ENCODE results near the gene TSLP. TPM values are rescaled to one million over a fixed set of nuclear protein-coding genes. Genes with fewer than 3 reads are reported as not detected.

Gene TSLP
- total RNA-seq, 1 donor from 2014 or later: not detected

DNA sequence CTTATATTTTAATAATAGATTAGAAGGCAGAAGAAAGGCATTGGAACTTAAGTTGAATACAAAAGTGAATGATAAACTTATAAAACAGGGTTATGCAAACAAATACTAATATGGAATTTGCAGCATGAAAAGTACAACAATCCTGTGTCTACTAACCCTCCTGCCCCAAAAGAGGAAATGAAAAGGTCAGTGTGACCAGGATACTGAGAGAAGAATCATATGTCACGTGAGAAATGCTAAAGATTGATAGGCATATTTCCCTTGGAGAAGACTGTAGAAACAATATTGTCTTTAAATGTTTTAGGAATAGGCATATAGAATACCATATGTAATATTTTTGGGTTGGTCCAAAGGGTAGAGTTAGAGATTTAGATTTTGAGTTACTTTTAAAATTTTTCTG lies 24.5 kb downstream of the TSLP start:
- H3K9me3 Mint-ChIP-seq (ENCODE audit: low read depth): peaks cover 3% of the 10 kb centered on the region
- no peak overlapping the region for H3K27ac Mint-ChIP-seq
- H3K36me3 Mint-ChIP-seq (ENCODE audit: insufficient read depth): peaks cover 8% of the 10 kb centered on the region
- peaks cover 14% of the 10 kb centered on the region for H3K4me1 Mint-ChIP-seq (ENCODE audit: low read depth)
- H3K27me3 Mint-ChIP-seq: no peaks in the 10 kb centered on the region
- TF ChIP-seq, protein P1, sequence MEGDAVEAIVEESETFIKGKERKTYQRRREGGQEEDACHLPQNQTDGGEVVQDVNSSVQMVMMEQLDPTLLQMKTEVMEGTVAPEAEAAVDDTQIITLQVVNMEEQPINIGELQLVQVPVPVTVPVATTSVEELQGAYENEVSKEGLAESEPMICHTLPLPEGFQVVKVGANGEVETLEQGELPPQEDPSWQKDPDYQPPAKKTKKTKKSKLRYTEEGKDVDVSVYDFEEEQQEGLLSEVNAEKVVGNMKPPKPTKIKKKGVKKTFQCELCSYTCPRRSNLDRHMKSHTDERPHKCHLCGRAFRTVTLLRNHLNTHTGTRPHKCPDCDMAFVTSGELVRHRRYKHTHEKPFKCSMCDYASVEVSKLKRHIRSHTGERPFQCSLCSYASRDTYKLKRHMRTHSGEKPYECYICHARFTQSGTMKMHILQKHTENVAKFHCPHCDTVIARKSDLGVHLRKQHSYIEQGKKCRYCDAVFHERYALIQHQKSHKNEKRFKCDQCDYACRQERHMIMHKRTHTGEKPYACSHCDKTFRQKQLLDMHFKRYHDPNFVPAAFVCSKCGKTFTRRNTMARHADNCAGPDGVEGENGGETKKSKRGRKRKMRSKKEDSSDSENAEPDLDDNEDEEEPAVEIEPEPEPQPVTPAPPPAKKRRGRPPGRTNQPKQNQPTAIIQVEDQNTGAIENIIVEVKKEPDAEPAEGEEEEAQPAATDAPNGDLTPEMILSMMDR (IDR thresholded peaks at IDR 0.05; ENCODE audit: unreplicated experiment): no peak
- H3K4me3 Mint-ChIP-seq (ENCODE audit: low read depth): no peak overlapping the region
- no peak for DNase-seq (ENCODE audit: low spot score, unreplicated experiment)

DNA sequence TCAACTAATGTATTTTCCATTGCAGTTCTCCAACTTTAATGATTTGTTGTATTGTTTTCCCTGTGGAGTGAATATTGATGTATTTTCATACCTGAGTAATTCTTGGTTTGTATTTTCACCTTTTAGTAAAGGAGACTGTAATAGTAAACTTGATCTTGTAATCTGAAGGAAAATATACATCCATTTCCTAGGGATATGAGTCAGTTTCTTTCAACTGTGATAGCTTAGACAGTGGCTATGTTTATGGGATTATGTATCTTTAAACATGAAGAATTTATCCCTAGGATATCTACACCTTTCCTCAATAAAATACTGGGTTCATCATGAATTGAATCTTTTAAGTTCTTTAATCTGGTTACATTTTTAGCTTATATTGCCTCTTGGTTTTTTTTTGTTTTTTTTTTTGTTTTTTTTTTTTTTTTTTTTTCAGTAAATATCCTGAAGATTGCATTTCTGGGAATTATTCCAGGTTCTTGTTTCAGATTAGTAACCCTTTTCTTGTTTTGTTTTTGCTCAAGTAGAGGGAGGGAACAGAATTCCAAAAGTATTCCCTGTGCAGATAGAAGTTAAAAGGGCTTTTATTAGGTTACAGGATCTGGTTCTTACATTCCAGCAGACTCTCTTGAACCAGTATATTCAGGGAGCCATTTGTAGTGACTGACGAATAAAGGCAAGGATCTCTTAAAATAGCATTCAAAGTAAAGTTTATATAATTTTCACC lies 27.7 kb downstream of the TSLP start:
- Mint-ChIP-seq H3K36me3 (ENCODE audit: insufficient read depth) (peaks cover 9% of the 10 kb centered on the region), H3K9me3 (ENCODE audit: low read depth) (no peaks in the 10 kb centered on the region), H3K4me3 (ENCODE audit: low read depth) (no peak overlapping the region), H3K27ac (no peak overlapping the region), H3K27me3 (no peaks in the 10 kb centered on the region), H3K4me1 (ENCODE audit: low read depth) (no peaks in the 10 kb centered on the region)
- DNase-seq (ENCODE audit: low spot score, unreplicated experiment): no peak
- TF ChIP-seq, protein P1 (IDR thresholded peaks at IDR 0.05; ENCODE audit: unreplicated experiment): no peak

DNA sequence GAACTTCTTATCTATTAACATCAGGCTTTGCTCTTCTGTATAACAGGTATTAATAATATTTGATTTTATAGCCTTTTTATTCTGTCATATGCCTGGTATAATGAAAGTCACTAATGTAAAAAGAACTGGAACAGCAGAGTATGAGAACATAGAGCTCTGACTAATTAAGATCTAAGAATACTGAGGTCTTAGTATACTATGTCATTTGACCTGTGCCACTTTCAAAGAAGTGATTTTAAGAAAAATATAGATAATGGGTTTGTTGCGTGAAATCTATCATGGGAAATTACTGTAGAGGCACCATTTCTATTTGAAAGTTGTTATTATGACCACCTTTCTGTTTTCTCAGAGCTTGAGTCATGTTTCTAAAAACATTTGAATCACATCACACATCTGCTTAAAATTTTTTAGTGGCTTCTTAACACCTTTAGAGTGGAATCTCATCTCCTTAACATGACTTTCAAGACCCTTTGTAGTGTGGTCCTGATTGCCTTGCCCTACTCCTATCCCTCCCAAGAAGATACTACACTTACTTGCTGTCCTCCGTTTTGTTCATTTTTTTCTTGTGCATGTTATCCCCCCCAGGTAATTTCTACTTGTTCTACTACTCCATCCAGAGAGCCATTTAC lies 34.9 kb downstream of the TSLP start:
- H3K27me3 Mint-ChIP-seq: no peaks in the 10 kb centered on the region
- peaks cover 11% of the 10 kb centered on the region for H3K36me3 Mint-ChIP-seq (ENCODE audit: insufficient read depth)
- H3K27ac Mint-ChIP-seq: no peak overlapping the region
- no peaks in the 10 kb centered on the region for H3K9me3 Mint-ChIP-seq (ENCODE audit: low read depth)
- TF ChIP-seq, protein P1 (IDR thresholded peaks at IDR 0.05; ENCODE audit: unreplicated experiment): no peak
- DNase-seq (ENCODE audit: low spot score, unreplicated experiment): no peak
- no peak overlapping the region for H3K4me3 Mint-ChIP-seq (ENCODE audit: low read depth)
- H3K4me1 Mint-ChIP-seq (ENCODE audit: low read depth): no peaks in the 10 kb centered on the region

DNA sequence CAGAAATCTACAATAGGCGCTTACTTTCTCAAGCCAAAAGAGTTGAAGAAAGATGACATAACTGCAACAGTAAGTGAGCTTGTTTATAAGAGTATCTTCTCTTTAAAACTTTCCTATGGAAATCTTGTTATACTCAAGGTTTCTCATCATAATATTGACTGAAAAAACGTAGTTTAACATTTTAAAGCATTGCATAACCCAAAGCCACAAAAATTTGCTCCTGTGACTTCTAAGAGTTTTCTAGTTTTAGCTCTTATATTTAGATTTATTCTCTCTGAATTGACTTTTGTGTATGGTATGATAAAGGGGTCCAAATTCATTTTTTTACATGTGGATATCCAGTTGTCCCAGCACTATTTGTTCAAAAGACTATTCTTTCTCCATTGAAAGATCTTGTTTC lies 35.9 kb downstream of the TSLP start:
- Mint-ChIP-seq H3K27me3 (no peaks in the 10 kb centered on the region), H3K27ac (no peak overlapping the region), H3K4me3 (ENCODE audit: low read depth) (no peak overlapping the region), H3K36me3 (ENCODE audit: insufficient read depth) (peaks cover 11% of the 10 kb centered on the region), H3K9me3 (ENCODE audit: low read depth) (no peaks in the 10 kb centered on the region), H3K4me1 (ENCODE audit: low read depth) (no peaks in the 10 kb centered on the region)
- TF ChIP-seq, protein P1 (IDR thresholded peaks at IDR 0.05; ENCODE audit: unreplicated experiment): no peak
- DNase-seq (ENCODE audit: low spot score, unreplicated experiment): no peak

DNA sequence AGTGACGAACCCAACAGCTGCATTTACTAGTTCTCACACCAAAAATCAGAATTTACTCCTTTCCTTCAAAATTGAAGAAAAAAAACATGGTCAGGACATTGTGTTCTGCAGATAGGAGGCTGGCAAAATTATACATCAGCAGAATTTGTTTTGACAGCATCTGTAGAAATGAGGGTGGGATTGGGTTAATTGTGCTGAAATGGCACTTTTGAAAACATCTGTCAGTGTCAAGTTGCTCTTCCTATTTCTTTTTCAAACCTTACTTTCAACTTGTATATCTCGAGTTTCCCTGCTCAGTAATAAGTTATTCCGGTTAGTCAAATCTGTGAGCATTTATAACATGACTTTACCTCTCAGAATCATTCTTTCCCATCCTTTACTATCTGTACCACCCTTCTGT lies 40.4 kb downstream of the TSLP start:
- peaks cover 9% of the 10 kb centered on the region for H3K36me3 Mint-ChIP-seq (ENCODE audit: insufficient read depth)

More for the DNA sequence above, 40.4 kb downstream of the TSLP start:
- no peak overlapping the region for H3K4me3 Mint-ChIP-seq (ENCODE audit: low read depth)
- TF ChIP-seq, protein P1 (IDR thresholded peaks at IDR 0.05; ENCODE audit: unreplicated experiment): no peak
- H3K4me1 Mint-ChIP-seq (ENCODE audit: low read depth): no peaks in the 10 kb centered on the region
- no peaks in the 10 kb centered on the region for H3K27me3 Mint-ChIP-seq
- H3K27ac Mint-ChIP-seq: no peak overlapping the region
- H3K9me3 Mint-ChIP-seq (ENCODE audit: low read depth): no peaks in the 10 kb centered on the region
- DNase-seq (ENCODE audit: low spot score, unreplicated experiment): no peak
